Osteocyte (in vitro differentiated cells): ENCODE results near the gene PTPRN2. TPM values are rescaled to one million over a fixed set of nuclear protein-coding genes. Genes with fewer than 3 reads are reported as not detected.

Source experiments
- DNase-seq: peaks from one replicate; pipeline ENCODE4 v3.0.0; 2021; ENCODE audit warnings: mixed read lengths; ENCODE audit not compliant: unreplicated experiment; ENCODE audit errors: extremely low spot score
- H3K27ac Mint-ChIP-seq: one replicate; pipeline ENCODE4 v1.8.0; 2021; ENCODE audit warnings: mild to moderate bottlenecking, mixed read lengths; ENCODE audit not compliant: unreplicated experiment
- H3K27me3 Mint-ChIP-seq: one replicate; pipeline ENCODE4 v1.8.0; 2021; ENCODE audit warnings: mixed read lengths; ENCODE audit not compliant: unreplicated experiment
- H3K36me3 Mint-ChIP-seq: one replicate; pipeline ENCODE4 v1.8.0; 2021; ENCODE audit warnings: mixed read lengths; ENCODE audit not compliant: unreplicated experiment
- H3K4me1 Mint-ChIP-seq: one replicate; pipeline ENCODE4 v1.8.0; 2021; ENCODE audit warnings: mixed read lengths; ENCODE audit not compliant: unreplicated experiment
- H3K4me3 Mint-ChIP-seq: one replicate; pipeline ENCODE4 v1.8.0; 2021; ENCODE audit warnings: mild to moderate bottlenecking, moderate library complexity, mixed read lengths; ENCODE audit not compliant: unreplicated experiment
- H3K9me3 Mint-ChIP-seq: one replicate; pipeline ENCODE4 v1.8.0; 2021; ENCODE audit warnings: mixed read lengths; ENCODE audit not compliant: unreplicated experiment
- CTCF ChIP-seq: fragments of 200-600 bp; sonication (generic); IDR thresholded peaks from 2 replicates; pipeline ENCODE4 v1.5.0; 2021; ENCODE audit warnings: antibody characterized with exemption, mild to moderate bottlenecking, moderate library complexity
- total RNA-seq: library from RNA; stranded (reverse); gene quantifications from 2 replicates; pipeline ENCODE4 v1.2.1, GENCODE V29; 2021

PTPRN2 gene
- total RNA-seq, 1 donor from 2014 or later = 0.59 TPM

GRCh38 chr7:158584407-158584806 is 3.2 kb downstream of the PTPRN2 start:
- Mint-ChIP-seq H3K27ac (no peak overlapping the region), H3K36me3 (no peaks in the 10 kb centered on the region), H3K4me3 (no peak overlapping the region), H3K4me1 (peaks cover 5% of the 10 kb centered on the region), H3K27me3 (peaks cover 9% of the 10 kb centered on the region), H3K9me3 (peaks cover 11% of the 10 kb centered on the region)
- DNase-seq = no peak
- no peak for TF ChIP-seq CTCF

GRCh38 chr7:158583810-158584209 is 3.8 kb downstream of the PTPRN2 start:
- H3K9me3 Mint-ChIP-seq = peaks cover 12% of the 10 kb centered on the region
- TF ChIP-seq CTCF = no peak
- H3K4me1 Mint-ChIP-seq = peaks cover 5% of the 10 kb centered on the region
- H3K36me3 Mint-ChIP-seq = no peaks in the 10 kb centered on the region
- peaks cover 9% of the 10 kb centered on the region for H3K27me3 Mint-ChIP-seq
- H3K27ac Mint-ChIP-seq = no peak overlapping the region
- no peak overlapping the region for H3K4me3 Mint-ChIP-seq
- DNase-seq = no peak

- no peak for TF ChIP-seq CTCF
- H3K27me3 Mint-ChIP-seq = peaks cover 7% of the 10 kb centered on the region
- peaks cover 12% of the 10 kb centered on the region for H3K9me3 Mint-ChIP-seq
- DNase-seq = no peak
- H3K4me3 Mint-ChIP-seq = no peak overlapping the region
- no peak overlapping the region for H3K27ac Mint-ChIP-seq
- H3K4me1 Mint-ChIP-seq = peaks cover 3% of the 10 kb centered on the region
- no peaks in the 10 kb centered on the region for H3K36me3 Mint-ChIP-seq
Measured at GRCh38 chr7:158583143-158583542, 4.5 kb downstream of the PTPRN2 start.

- Mint-ChIP-seq H3K27ac (no peak overlapping the region), H3K36me3 (no peaks in the 10 kb centered on the region), H3K4me3 (no peak overlapping the region), H3K9me3 (peaks cover 12% of the 10 kb centered on the region), H3K27me3 (peaks cover 7% of the 10 kb centered on the region), H3K4me1 (peaks cover 3% of the 10 kb centered on the region)
- DNase-seq = no peak
- TF ChIP-seq CTCF = no peak
Measured at GRCh38 chr7:158582089-158582456, 5.5 kb downstream of the PTPRN2 start.

- Mint-ChIP-seq H3K9me3 (peaks cover 12% of the 10 kb centered on the region), H3K4me3 (no peak overlapping the region), H3K27ac (no peak overlapping the region), H3K36me3 (no peaks in the 10 kb centered on the region), H3K4me1 (peaks cover 3% of the 10 kb centered on the region), H3K27me3 (peaks cover 7% of the 10 kb centered on the region)
- DNase-seq = no peak
- TF ChIP-seq CTCF = no peak
Measured at GRCh38 chr7:158581440-158582088, 6.1 kb downstream of the PTPRN2 start.
